HepG2 (cell line): ENCODE measurements around the gene GAPT. TPM values are rescaled to one million over a fixed set of nuclear protein-coding genes. Genes with fewer than 3 reads are reported as not detected.

Experiments used
- ARNTL ChIP-seq: sonication (generic); formaldehyde crosslinking; IDR thresholded peaks from 2 replicates; pipeline ENCODE4 v1.4.0; 2020; ENCODE audit warnings: mild to moderate bottlenecking, missing genetic modification reagents
- DBP ChIP-seq: sonication (generic); formaldehyde crosslinking; IDR thresholded peaks from 2 replicates; pipeline ENCODE4 v1.4.0; 2020; ENCODE audit warnings: missing genetic modification reagents; ENCODE audit errors: not compliant biosample characterization
- GABPA ChIP-seq, 2 experiments: IDR thresholded peaks; 2 replicates each; pipeline ENCODE4 v1.6.1; 2011 to 2016; ENCODE audit warnings: low read depth in 2 of 2, low read length in 1 of 2, missing biosample characterization in 1 of 2, missing genetic modification characterization in 1 of 2
- GABPB1 ChIP-seq: IDR thresholded peaks from 2 replicates; pipeline ENCODE4 v1.6.1; 2016; ENCODE audit warnings: mild to moderate bottlenecking, missing genetic modification reagents, moderate library complexity, missing compliant biosample characterization
- JUNB ChIP-seq: sonication (generic); formaldehyde crosslinking; IDR thresholded peaks from 2 replicates; pipeline ENCODE4 v1.8.0; 2022; ENCODE audit warnings: missing genetic modification reagents, mild to moderate bottlenecking, borderline replicate concordance
- MYNN ChIP-seq: sonication (generic); formaldehyde crosslinking; IDR thresholded peaks from 2 replicates; pipeline ENCODE4 v1.4.0; 2020; ENCODE audit warnings: mild to moderate bottlenecking, low read depth, missing genetic modification reagents
- ONECUT2 ChIP-seq: sonication (generic); formaldehyde crosslinking; IDR thresholded peaks from 2 replicates; pipeline ENCODE4 v1.4.0; 2020; ENCODE audit warnings: missing genetic modification reagents
- PPARG ChIP-seq: conservative IDR thresholded peaks from 2 replicates; pipeline ENCODE4 v1.6.1; 2016; ENCODE audit warnings: missing biosample characterization, missing genetic modification reagents
- PTBP1 ChIP-seq: fragments of 200-400 bp; formaldehyde crosslinking; IDR thresholded peaks from 2 replicates; pipeline ENCODE4 v1.6.1; 2018; ENCODE audit warnings: low read length, low read depth; ENCODE audit not compliant: poor library complexity, severe bottlenecking
- RFX1 ChIP-seq: fragments of 450-650 bp; IDR thresholded peaks from 2 replicates; pipeline ENCODE4 v1.6.1; 2017
- RXRA ChIP-seq: sonication (generic); formaldehyde crosslinking; IDR thresholded peaks from 2 replicates; pipeline ENCODE4 v1.5.1; 2020; ENCODE audit warnings: missing genetic modification reagents
- SNAPC4 ChIP-seq: sonication (generic); formaldehyde crosslinking; IDR thresholded peaks from 2 replicates; pipeline ENCODE4 v1.4.0; 2020; ENCODE audit warnings: mild to moderate bottlenecking, missing genetic modification reagents
- SNAPC5 ChIP-seq: sonication (generic); formaldehyde crosslinking; IDR thresholded peaks from 2 replicates; pipeline ENCODE4 v1.8.1; 2023; ENCODE audit warnings: mild to moderate bottlenecking, missing genetic modification reagents, borderline replicate concordance
- ZNF180 ChIP-seq: sonication (generic); formaldehyde crosslinking; IDR thresholded peaks from 2 replicates; pipeline ENCODE4 v1.4.0; 2020; ENCODE audit warnings: low read depth, missing genetic modification reagents, borderline replicate concordance
- ZNF577 ChIP-seq: sonication (generic); formaldehyde crosslinking; IDR thresholded peaks from 2 replicates; pipeline ENCODE4 v1.4.0; 2020; ENCODE audit warnings: mild to moderate bottlenecking, low read depth, missing genetic modification reagents, borderline replicate concordance
- ZNF580 ChIP-seq: IDR thresholded peaks from 2 replicates; pipeline ENCODE4 v1.6.1; 2016; ENCODE audit warnings: low read depth, borderline replicate concordance
- ZNF687 ChIP-seq: sonication (generic); formaldehyde crosslinking; IDR thresholded peaks from 2 replicates; pipeline ENCODE4 v1.5.1; 2020; ENCODE audit warnings: mild to moderate bottlenecking, missing genetic modification reagents, moderate library complexity
- ZNF772 ChIP-seq: sonication (generic); formaldehyde crosslinking; IDR thresholded peaks from 2 replicates; pipeline ENCODE4 v1.5.0; 2020; ENCODE audit warnings: mild to moderate bottlenecking, missing genetic modification reagents
- ZNF878 ChIP-seq: sonication (generic); formaldehyde crosslinking; IDR thresholded peaks from 2 replicates; pipeline ENCODE4 v1.8.1; 2023; ENCODE audit warnings: mild to moderate bottlenecking, missing genetic modification reagents, moderate library complexity
- polyA plus RNA-seq, 8 experiments: library from polyadenylated mRNA; depleted of rRNA in 3 of 8; stranded (reverse) in 7 of 8; unstranded in 1 of 8; fragments of >200 nt; fragmentation: Illumina TruSeq in 4 of 8; extraction: Trizol in 4 of 8; gene quantifications; 2 replicates each; pipeline versions ENCODE4 v1.2.1 to v1.2.3, GENCODE V29; 2011 to 2016; ENCODE audit warnings: low read depth in 4 of 8, missing spikeins in 1 of 8, mixed read lengths in 1 of 8; ENCODE audit not compliant: insufficient read depth in 1 of 8
- total RNA-seq, 5 experiments: library from RNA; depleted of rRNA; stranded (reverse); fragments of >200 nt; fragmentation: Illumina TruSeq; extraction: Trizol; gene quantifications; 2 replicates each; pipeline ENCODE4 v1.2.3, GENCODE V29; 2016; ENCODE audit warnings: low read depth in 1 of 5

The GAPT gene
- total and polyA plus RNA-seq, 2 of the 13 experiments (the other 11 are each of a cell fraction or from before 2014, with no cell fraction given): not detected

- TF ChIP-seq GABPB1 (CRISPR knock-in tag): peak; percentile 33; the same call in 1 of the 2 replicates
- no peak for TF ChIP-seq DBP
- no peak for TF ChIP-seq ARNTL (CRISPR knock-in tag)
- TF ChIP-seq SNAPC4 (CRISPR knock-in tag): peak; percentile 46; the same call in 1 of the 2 replicates
- no peak for TF ChIP-seq ONECUT2
- no peak for TF ChIP-seq PPARG
- TF ChIP-seq ZNF577: 0 out of 2 replicates have a peak, but pooled peaks have one; percentile 56
- no peak for TF ChIP-seq ZNF180 (CRISPR knock-in tag)
- TF ChIP-seq RXRA: no peak; the same call in 1 of the 2 replicates
- TF ChIP-seq ZNF687 (CRISPR knock-in tag): peak; percentile 92
- TF ChIP-seq JUNB (CRISPR knock-in tag): no peak
- TF ChIP-seq ZNF580: no peak
- TF ChIP-seq GABPA (IDR thresholded peaks at IDR 0.05; ENCODE audit: low read depth, low read length): no peak
- TF ChIP-seq GABPA (CRISPR knock-in tag; IDR thresholded peaks at IDR 0.05; ENCODE audit: low read depth): no peak
- TF ChIP-seq SNAPC5: no peak
- no peak for TF ChIP-seq RFX1
- no peak for TF ChIP-seq PTBP1
- 0 out of 2 replicates have a peak, but pooled peaks have one; percentile 39 for TF ChIP-seq ZNF772 (CRISPR knock-in tag)
- TF ChIP-seq MYNN (CRISPR knock-in tag): no peak
- TF ChIP-seq ZNF878 (CRISPR knock-in tag): peak; percentile 52; the same call in 1 of the 2 replicates
Observed at GRCh38 chr5:58460002-58460731, 31.1 kb upstream of the GAPT start, which contains the start of gene PLK2 (continued).
